Putamen (tissue), 1 donor: ENCODE data around the gene AP4M1.

Source experiments
- DNase-seq: peaks from one replicate; pipeline ENCODE4 v3.0.0-alpha.2; 2016; ENCODE audit warnings: low spot score

Gene AP4M1

GRCh38 chr7:100101016-100101862 is at the start of gene AP4M1, which contains the start of gene MCM7:
AP4M1 (plus strand) TSS chr7:100101643; CDS start chr7:100101715, 72 bp downstream.
MCM7 (minus strand) TSS chr7:100101397; CDS start chr7:100101294, 103 bp downstream.
- peak; percentile 99 for DNase-seq

- peak; percentile 87 for DNase-seq
These were observed 48.2 kb upstream of the AP4M1 start for GRCh38 chr7:100053215-100053614.

- DNase-seq = no peak
These were observed 44.4 kb upstream of the AP4M1 start for GRCh38 chr7:100057006-100057405.

GRCh38 chr7:100059251-100059739 is 42.1 kb upstream of the AP4M1 start:
- DNase-seq = no peak

- DNase-seq = no peak
These were observed 39.8 kb upstream of the AP4M1 start for GRCh38 chr7:100061518-100062193.

- no peak for DNase-seq
These were observed 38.1 kb upstream of the AP4M1 start for GRCh38 chr7:100063376-100063775.

- no peak for DNase-seq
These were observed 37.3 kb upstream of the AP4M1 start for GRCh38 chr7:100064162-100064561.

GRCh38 chr7:100065452-100066186 is 35.8 kb upstream of the AP4M1 start:
- no peak for DNase-seq

GRCh38 chr7:100066953-100067352 is 34.5 kb upstream of the AP4M1 start:
- DNase-seq = no peak

GRCh38 chr7:100069991-100070390 is 31.5 kb upstream of the AP4M1 start:
- no peak for DNase-seq

GRCh38 chr7:100071018-100071723 is 30.3 kb upstream of the AP4M1 start:
- DNase-seq = no peak

GRCh38 chr7:100072462-100072861 is 29.0 kb upstream of the AP4M1 start:
- DNase-seq = no peak

- no peak for DNase-seq
These were observed 26.6 kb upstream of the AP4M1 start for GRCh38 chr7:100074841-100075240.

- DNase-seq = no peak
These were observed 26.0 kb upstream of the AP4M1 start for GRCh38 chr7:100075418-100075817.

GRCh38 chr7:100077205-100077604 is 24.2 kb upstream of the AP4M1 start:
- DNase-seq = no peak

- DNase-seq = peak; percentile 81
These were observed 22.4 kb upstream of the AP4M1 start for GRCh38 chr7:100079024-100079560.

GRCh38 chr7:100080907-100081534 is 20.4 kb upstream of the AP4M1 start:
- DNase-seq = no peak

GRCh38 chr7:100081535-100082102 is 19.8 kb upstream of the AP4M1 start, which contains the start of gene ZNF3:
ZNF3 (minus strand) TSS chr7:100081723; CDS start chr7:100077357, 4,366 bp downstream.
- DNase-seq = peak; percentile 99

GRCh38 chr7:100082978-100083377 is 18.5 kb upstream of the AP4M1 start:
- DNase-seq = no peak

- no peak for DNase-seq
These were observed 15.9 kb upstream of the AP4M1 start for GRCh38 chr7:100085515-100085914.
